Heart right ventricle (tissue), 16 donors: ENCODE data around the gene AMELX. TPM values are rescaled to one million over a fixed set of nuclear protein-coding genes. Genes with fewer than 3 reads are reported as not detected.

Experiments
- ATAC-seq, 8 donors: fragments of 200-7000 bp; cut with Tn5 transposase; one replicate each; pipeline ENCODE4 v1.9.1; 2020; ENCODE audit warnings: mild to moderate bottlenecking in 8 of 8, moderate library complexity in 8 of 8, moderate number of reproducible peaks in 1 of 8
- DNase-seq, 2 donors: peaks; one replicate each; pipeline ENCODE4 v3.0.0-alpha.2; 2020
- H3K27ac ChIP-seq, 10 donors: fragments of 200-600 bp; sonication (generic) in 2 of 10; one replicate each; pipeline versions ENCODE4 v1.5.0 to v1.8.0; 2020 to 2022; ENCODE audit warnings: mild to moderate bottlenecking in 3 of 10
- H3K27me3 ChIP-seq, 7 donors: fragments of 200-600 bp; one replicate each; pipeline ENCODE4 v1.8.0; 2021 to 2022; ENCODE audit warnings: mild to moderate bottlenecking in 2 of 7
- H3K36me3 ChIP-seq, 9 donors: fragments of 200-600 bp; sonication (generic) in 1 of 9; one replicate each; pipeline versions ENCODE4 v1.5.0 to v1.8.0; 2020 to 2022; ENCODE audit warnings: mild to moderate bottlenecking in 2 of 9
- H3K4me1 ChIP-seq, 9 donors: fragments of 200-600 bp; sonication (generic) in 1 of 9; one replicate each; pipeline versions ENCODE4 v1.5.0 to v1.8.0; 2020 to 2022; ENCODE audit warnings: mild to moderate bottlenecking in 4 of 9
- H3K4me3 ChIP-seq, 10 donors: fragments of 200-600 bp; sonication (generic) in 2 of 10; one replicate each; pipeline versions ENCODE4 v1.5.0 to v1.8.0; 2020 to 2022; ENCODE audit warnings: mild to moderate bottlenecking in 7 of 10, moderate library complexity in 2 of 10
- H3K9me3 ChIP-seq, 11 donors: fragments of 200-600 bp in 10 of 11; sonication (generic) in 2 of 11; one replicate each; pipeline versions ENCODE4 v1.5.0 to v1.8.0; 2013 to 2022; ENCODE audit warnings: mild to moderate bottlenecking in 2 of 11, control low read depth in 1 of 11, moderate library complexity in 1 of 11
- CTCF ChIP-seq, 9 donors: fragments of 200-600 bp; sonication (generic) in 2 of 9; IDR thresholded peaks; one replicate each; pipeline versions ENCODE4 v1.5.0 to v1.8.0; 2021 to 2022; ENCODE audit warnings: antibody characterized with exemption in 9 of 9, mild to moderate bottlenecking in 5 of 9, moderate library complexity in 1 of 9
- WGBS, 2 donors: extraction: QIAGEN DNeasy Blood & Tissue Kit; methylation state at CpG; one replicate each; pipeline ENCODE4 v1.1.7; 2013; ENCODE audit warnings: inconsistent platforms in 1 of 2; 5-methylcytosine and 5-hydroxymethylcytosine counted together
- intact Hi-C, 10 donors: fragments of 100-400 bp; cut with DNase I; formaldehyde crosslinking; loops; one replicate each; pipeline versions ENCODE4 v1.11.1 to v1.14.2; 2022
- polyA plus RNA-seq, 2 donors: library from polyadenylated mRNA; stranded (reverse); fragments of 200-250 nt; gene quantifications; one replicate each; pipeline ENCODE4 v1.2.3, GENCODE V29; 2013
- total RNA-seq, 10 donors: library from RNA; stranded (reverse); fragmentation: NEBNext Ultra II Directional in 3 of 10; extraction: Animal tissue kit (Norgen Biotek cat#: 25700) in 3 of 10; gene quantifications; one replicate each; pipeline versions ENCODE4 v1.2.1 to v1.2.4, GENCODE V29; 2021 to 2023
- donor health status: Arrhythmogenic right ventricular cardiomyopathy.
- donor health status: ischemic (EF 13 %, LVEDD 7.1; RV severe dilation, severe dysfunction).
- donor health status: healthy with polysubstance abuse.
- donor health status: DM: no; HTN: yes; CAD: no.
- donor health status: DM: no; HTN: no; CAD: no.
- donor health status: ischemic (EF 25% LVEDD 6.9; RV normal size, moderate dysfunction).
- donor health status: ischemic (EF 25% LVEDD 5.7; RV mildly dilated, moderate dysfunction).
- donor health status: healthy.
- donor health status: DM: yes; HTN: yes; CAD: no.
- donor health status: Ischemic cardiomyopathy.
- donor health status: ischemic (EF 35%, LVEDD 5.7; RV mildly dilated, moderate dysfunction).
- donor health status: nonischemic (EF 11% LVEDD 7.7; RV severe dilation, severe dysfunction).
- donor health status: DM: yes; HTN: yes; CAD: no.
- donor health status: PGD.
- donor health status: ischemic (EF 29% LVEDD 5.4; RV normal size, mild dysfunction).
- donor health status: nonischemic (EF 23%, LVEDD 6.1; RV moderate dilation, normal function).

AMELX gene
- total and polyA plus RNA-seq, 12 donors: not detected

- no peak for ATAC-seq
- peaks cover 0 to 14% (median 0%) of the 10 kb centered on the region in 7 donors for H3K27me3 ChIP-seq
- H3K4me3 ChIP-seq: no peak overlapping the region
- no peaks in the 10 kb centered on the region for H3K36me3 ChIP-seq
- no peaks in the 10 kb centered on the region for H3K9me3 ChIP-seq
- DNase-seq: no peak
- TF ChIP-seq CTCF (IDR thresholded peaks at IDR 0.05): no peak
- H3K27ac ChIP-seq: no peak overlapping the region
- intact Hi-C loops: no loop called here
- peaks cover 0 to 13% (median 3%) of the 10 kb centered on the region in 9 donors for H3K4me1 ChIP-seq
- 61 to 63% methylated on average over 3 of the region's 3 CpGs for WGBS, 2 donors
Measured at GRCh38 chrX:11269996-11270395, 23.2 kb upstream of the AMELX start.

GRCh38 chrX:11272290-11272689 is 20.9 kb upstream of the AMELX start:
- no peak for TF ChIP-seq CTCF (IDR thresholded peaks at IDR 0.05)
- 84 to 85% methylated on average over 2 of the region's 2 CpGs for WGBS, 2 donors
- Histone ChIP-seq H3K36me3 (no peaks in the 10 kb centered on the region), H3K4me1 (peaks cover 0 to 7% (median 0%) of the 10 kb centered on the region in 9 donors), H3K9me3 (no peaks in the 10 kb centered on the region), H3K27ac (no peak overlapping the region), H3K27me3 (peaks cover 0 to 20% (median 0%) of the 10 kb centered on the region in 7 donors), H3K4me3 (no peak overlapping the region)
- DNase-seq: no peak
- intact Hi-C loops: no loop called here
- no peak for ATAC-seq

- peaks cover 0 to 2% (median 0%) of the 10 kb centered on the region in 9 donors for H3K4me1 ChIP-seq
- DNase-seq (no peak), ATAC-seq (no peak)
- H3K9me3 ChIP-seq: no peaks in the 10 kb centered on the region
- no peaks in the 10 kb centered on the region for H3K36me3 ChIP-seq
- TF ChIP-seq CTCF (IDR thresholded peaks at IDR 0.05): no peak
- WGBS, 2 donors: 92 to 96% methylated on average over 5 of the region's 5 CpGs
- no peak overlapping the region for H3K4me3 ChIP-seq
- H3K27me3 ChIP-seq: peaks cover 0 to 20% (median 0%) of the 10 kb centered on the region in 7 donors
- no peak overlapping the region for H3K27ac ChIP-seq
- intact Hi-C loops: no loop called here
Measured at GRCh38 chrX:11272863-11273262, 20.4 kb upstream of the AMELX start.

- H3K4me3 ChIP-seq: no peak overlapping the region
- no peaks in the 10 kb centered on the region for H3K9me3 ChIP-seq
- H3K36me3 ChIP-seq: no peaks in the 10 kb centered on the region
- no peak for ATAC-seq
- peaks cover 0 to 20% (median 0%) of the 10 kb centered on the region in 7 donors for H3K27me3 ChIP-seq
- DNase-seq: no peak
- no peak for TF ChIP-seq CTCF (IDR thresholded peaks at IDR 0.05)
- H3K27ac ChIP-seq: no peak overlapping the region
- intact Hi-C loops: no loop called here
- 76 to 94% methylated on average over 1 of the region's 1 CpG for WGBS, 2 donors
- peaks cover 0 to 2% (median 0%) of the 10 kb centered on the region in 9 donors for H3K4me1 ChIP-seq
Measured at GRCh38 chrX:11273544-11273943, 19.7 kb upstream of the AMELX start.
